Stimulated activated memory B cell treated with anti-CD40 and anti-IgM and Interleukin-4, amounts not matched to agents 10 μg/mL and 1 μg/mL and 100 μg/mL, for 72 hours (primary cell): Measurements from ENCODE around the gene SIGLEC11.
"Not testable (repeated sequence)": the region's sequence is repeated elsewhere in the genome, so short reads cannot be mapped to it uniquely, and the experiment has no call there.

Experiments used
- ATAC-seq: fragments of 150-1000 bp; cut with Tn5 transposase; 2 replicates; pipeline ENCODE4 v1.10.0; 2021
- H3K27ac Mint-ChIP-seq: one replicate; pipeline ENCODE4 v1.8.0; 2022; ENCODE audit warnings: mild to moderate bottlenecking, mixed read lengths
- H3K27me3 Mint-ChIP-seq: one replicate; pipeline ENCODE4 v1.8.0; 2022; ENCODE audit warnings: mixed read lengths
- H3K36me3 Mint-ChIP-seq: one replicate; pipeline ENCODE4 v1.8.0; 2022; ENCODE audit warnings: mixed read lengths
- H3K4me1 Mint-ChIP-seq: one replicate; pipeline ENCODE4 v1.8.0; 2022; ENCODE audit warnings: mixed read lengths
- H3K4me3 Mint-ChIP-seq: one replicate; pipeline ENCODE4 v1.8.0; 2022; ENCODE audit warnings: mild to moderate bottlenecking, moderate library complexity, mixed read lengths
- H3K9me3 Mint-ChIP-seq: one replicate; pipeline ENCODE4 v1.8.0; 2022; ENCODE audit warnings: mixed read lengths

The SIGLEC11 gene

GRCh38 chr19:49950590-49950948 lies 10.4 kb downstream of the SIGLEC11 start:
- H3K4me3 Mint-ChIP-seq, result no peak overlapping the region
- H3K36me3 Mint-ChIP-seq, result no peaks in the 10 kb centered on the region
- H3K4me1 Mint-ChIP-seq, result peaks cover 24% of the 10 kb centered on the region
- H3K9me3 Mint-ChIP-seq, result no peaks in the 10 kb centered on the region
- no peak overlapping the region for H3K27ac Mint-ChIP-seq
- H3K27me3 Mint-ChIP-seq, result peaks cover 79% of the 10 kb centered on the region
- ATAC-seq, result no peak

DNA sequence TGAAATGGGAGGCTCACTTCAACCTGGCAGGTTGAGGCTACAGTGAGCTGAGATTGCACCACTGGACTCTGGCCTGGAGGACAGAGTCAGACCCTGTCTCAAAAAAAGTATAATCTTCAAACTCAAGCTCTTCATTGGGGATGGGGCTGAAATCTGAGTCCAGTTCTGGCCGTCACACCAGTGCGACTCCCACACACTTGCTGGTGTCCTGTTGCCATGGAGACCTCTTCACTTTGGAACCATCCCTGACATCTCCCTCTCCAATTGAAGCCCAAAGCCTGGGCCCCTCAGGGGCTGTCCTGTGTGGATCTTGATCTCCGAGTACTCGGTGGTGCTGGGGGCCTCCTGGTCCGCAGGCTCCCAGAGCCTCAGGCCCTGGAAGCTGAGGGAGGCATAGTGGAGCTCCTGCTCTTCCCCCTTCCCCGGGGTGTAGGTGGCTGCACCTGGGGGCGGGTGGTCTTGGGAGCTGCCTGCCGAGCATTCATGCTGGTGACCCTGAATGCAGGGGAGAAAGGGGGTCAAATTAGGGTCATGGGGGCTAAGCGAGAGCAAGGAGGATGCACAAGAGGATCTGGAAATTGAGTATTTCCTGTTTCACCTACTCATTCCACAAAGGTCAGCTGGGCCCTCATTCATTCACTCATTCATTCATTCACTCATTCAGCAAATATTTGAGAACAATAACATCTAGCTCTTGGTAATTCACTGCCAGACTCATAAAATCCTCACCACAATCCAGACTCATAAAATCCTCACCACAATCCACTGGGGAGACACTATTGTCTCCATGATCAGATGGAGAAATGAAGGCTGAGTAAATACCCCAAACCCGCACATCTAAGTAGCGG lies 11.0 kb downstream of the SIGLEC11 start:
- no peak overlapping the region for H3K4me3 Mint-ChIP-seq
- no peaks in the 10 kb centered on the region for H3K36me3 Mint-ChIP-seq
- H3K27ac Mint-ChIP-seq, result no peak overlapping the region
- H3K27me3 Mint-ChIP-seq, result peaks cover 73% of the 10 kb centered on the region
- H3K4me1 Mint-ChIP-seq, result peaks cover 30% of the 10 kb centered on the region
- no peaks in the 10 kb centered on the region for H3K9me3 Mint-ChIP-seq
- ATAC-seq, result no peak

- Mint-ChIP-seq H3K36me3 (no peaks in the 10 kb centered on the region), H3K4me3 (no peak overlapping the region), H3K27ac (no peak overlapping the region), H3K4me1 (peaks cover 23% of the 10 kb centered on the region), H3K9me3 (peaks cover 3% of the 10 kb centered on the region), H3K27me3 (peaks cover 65% of the 10 kb centered on the region)
- no peak for ATAC-seq
Observed at GRCh38 chr19:49946415-49946814, 14.6 kb downstream of the SIGLEC11 start.

DNA sequence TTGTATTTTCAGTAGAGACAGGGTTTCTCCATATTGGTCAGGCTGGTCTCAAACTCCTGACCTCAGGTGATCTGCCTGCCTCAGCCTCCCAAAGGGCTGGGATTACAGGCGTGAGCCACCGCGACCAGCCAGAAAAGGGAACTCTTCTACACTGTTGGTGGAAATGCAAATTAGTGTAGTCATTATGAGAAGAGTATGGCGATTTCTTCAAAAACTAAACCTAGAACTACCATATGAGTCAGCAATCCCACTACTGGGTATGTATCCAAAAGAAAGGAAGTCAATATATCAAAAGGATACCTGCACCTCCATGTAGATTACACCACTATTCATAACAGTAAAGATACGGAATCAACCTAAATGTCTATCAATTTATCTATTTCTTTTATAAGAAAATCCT lies 16.4 kb downstream of the SIGLEC11 start:
- H3K9me3 Mint-ChIP-seq, H3K36me3 Mint-ChIP-seq, H3K27ac Mint-ChIP-seq, H3K4me3 Mint-ChIP-seq: not testable (repeated sequence)
- Mint-ChIP-seq H3K27me3 (peaks cover 58% of the 10 kb centered on the region), H3K4me1 (peaks cover 18% of the 10 kb centered on the region)
- peak; percentile 86 for ATAC-seq

- ATAC-seq, result no peak
- Mint-ChIP-seq H3K4me1 (peaks cover 28% of the 10 kb centered on the region), H3K36me3 (no peaks in the 10 kb centered on the region), H3K9me3 (peaks cover 3% of the 10 kb centered on the region), H3K27ac (no peak overlapping the region), H3K4me3 (no peak overlapping the region), H3K27me3 (peaks cover 27% of the 10 kb centered on the region)
Observed at GRCh38 chr19:49940482-49940791, 20.5 kb downstream of the SIGLEC11 start.

- Mint-ChIP-seq H3K27me3 (peaks cover 27% of the 10 kb centered on the region), H3K27ac (no peak overlapping the region), H3K36me3 (no peaks in the 10 kb centered on the region), H3K4me3 (no peak overlapping the region), H3K9me3 (peaks cover 3% of the 10 kb centered on the region), H3K4me1 (peaks cover 22% of the 10 kb centered on the region)
- no peak for ATAC-seq
Observed at GRCh38 chr19:49939721-49940481, 21.1 kb downstream of the SIGLEC11 start.

DNA sequence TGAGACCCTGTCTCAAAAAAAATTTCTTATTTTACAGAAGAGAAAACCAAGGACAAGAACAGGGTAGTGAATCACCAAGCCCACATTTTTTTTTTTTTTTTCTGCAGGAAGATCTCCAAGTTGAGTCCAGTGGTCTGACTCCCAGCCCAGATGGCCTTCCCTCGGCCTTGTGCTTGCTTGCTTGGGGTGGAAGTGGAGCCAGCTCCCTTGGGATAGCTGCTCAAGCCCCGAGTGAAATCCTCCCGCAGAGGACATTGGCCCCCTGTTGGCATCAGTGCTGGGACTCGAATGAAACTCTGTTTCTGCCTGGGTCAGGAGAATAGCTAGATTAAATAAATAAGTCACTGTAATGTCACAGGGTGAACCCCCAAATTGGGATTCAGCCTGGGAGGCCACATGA lies 22.3 kb downstream of the SIGLEC11 start:
- peaks cover 15% of the 10 kb centered on the region for H3K4me1 Mint-ChIP-seq
- no peak overlapping the region for H3K27ac Mint-ChIP-seq
- peaks cover 24% of the 10 kb centered on the region for H3K27me3 Mint-ChIP-seq
- no peaks in the 10 kb centered on the region for H3K9me3 Mint-ChIP-seq
- no peak for ATAC-seq
- H3K36me3 Mint-ChIP-seq, result peaks cover 2% of the 10 kb centered on the region
- no peak overlapping the region for H3K4me3 Mint-ChIP-seq

GRCh38 chr19:49937750-49938381 lies 23.1 kb downstream of the SIGLEC11 start:
- peak overlapping the region; percentile 44 for H3K4me3 Mint-ChIP-seq

DNA sequence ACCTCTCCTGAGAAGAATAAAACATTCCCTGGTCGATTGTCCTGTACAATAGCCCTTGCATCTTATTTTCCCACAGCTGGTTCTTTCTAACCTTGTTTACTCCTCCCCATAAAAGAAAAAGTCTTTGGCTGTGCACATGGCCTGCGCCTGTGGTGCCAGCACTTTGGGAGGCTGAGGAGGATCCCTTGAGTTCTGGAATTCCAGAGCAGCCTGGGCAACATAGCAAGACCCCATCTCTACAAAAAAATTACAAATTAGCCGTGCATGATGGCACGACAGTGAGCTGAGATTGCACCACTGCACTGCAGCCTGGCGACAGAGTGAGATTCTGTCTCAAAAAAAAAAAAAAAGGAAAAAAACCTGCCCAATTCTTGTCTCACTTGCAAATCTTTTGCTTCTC lies 24.4 kb downstream of the SIGLEC11 start:
- Mint-ChIP-seq H3K4me3 (no peak overlapping the region), H3K9me3 (peaks cover 3% of the 10 kb centered on the region), H3K36me3 (peaks cover 23% of the 10 kb centered on the region), H3K27ac (no peak overlapping the region), H3K27me3 (peaks cover 11% of the 10 kb centered on the region), H3K4me1 (peaks cover 26% of the 10 kb centered on the region)
- ATAC-seq, result no peak

More at GRCh38 chr19:49937750-49938381, 23.1 kb downstream of the SIGLEC11 start:
- ATAC-seq, result peak; percentile 77
- Mint-ChIP-seq H3K4me1 (peaks cover 18% of the 10 kb centered on the region), H3K9me3 (no peaks in the 10 kb centered on the region), H3K36me3 (peaks cover 10% of the 10 kb centered on the region), H3K27me3 (peaks cover 16% of the 10 kb centered on the region), H3K27ac (no peak overlapping the region)

- H3K4me3 Mint-ChIP-seq, result no peak overlapping the region
- ATAC-seq, result no peak
- H3K27ac Mint-ChIP-seq, result peak overlapping the region; percentile 7
- peaks cover 46% of the 10 kb centered on the region for H3K4me1 Mint-ChIP-seq
- H3K36me3 Mint-ChIP-seq, result peaks cover 50% of the 10 kb centered on the region
- H3K27me3 Mint-ChIP-seq, result no peaks in the 10 kb centered on the region
- peaks cover 8% of the 10 kb centered on the region for H3K9me3 Mint-ChIP-seq
Observed at GRCh38 chr19:49933643-49934042, 27.3 kb downstream of the SIGLEC11 start.

- no peak for ATAC-seq
- H3K27me3 Mint-ChIP-seq, result no peaks in the 10 kb centered on the region
- H3K4me1 Mint-ChIP-seq, result peaks cover 49% of the 10 kb centered on the region
- H3K4me3 Mint-ChIP-seq, result no peak overlapping the region
- no peak overlapping the region for H3K27ac Mint-ChIP-seq
- H3K36me3 Mint-ChIP-seq, result peaks cover 53% of the 10 kb centered on the region
- H3K9me3 Mint-ChIP-seq, result peaks cover 8% of the 10 kb centered on the region
Observed at GRCh38 chr19:49932731-49933131, 28.2 kb downstream of the SIGLEC11 start.

DNA sequence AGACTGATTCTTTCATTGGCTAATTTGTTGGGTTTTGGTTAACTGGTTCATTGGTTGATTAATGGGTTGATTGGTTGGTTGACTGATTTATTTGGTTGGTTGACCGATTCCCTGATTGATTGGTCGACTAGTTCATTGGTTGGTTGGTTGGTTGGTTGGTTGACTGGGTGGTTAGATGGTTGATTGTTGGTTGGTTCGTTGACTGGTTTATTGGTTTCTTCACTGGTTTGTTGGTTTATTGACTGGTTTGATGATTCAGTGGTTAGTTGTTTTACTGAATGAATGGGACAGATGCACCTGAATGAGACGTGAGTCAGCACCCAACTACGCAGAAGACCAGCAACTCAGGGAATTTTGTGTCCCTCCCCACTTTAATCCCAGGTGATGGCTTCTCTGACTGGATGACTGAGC lies 28.9 kb downstream of the SIGLEC11 start:
- peaks cover 48% of the 10 kb centered on the region for H3K4me1 Mint-ChIP-seq
- H3K27ac Mint-ChIP-seq, result no peak overlapping the region
- H3K27me3 Mint-ChIP-seq, result no peaks in the 10 kb centered on the region
- H3K4me3 Mint-ChIP-seq, result peak overlapping the region; percentile 22
- peaks cover 59% of the 10 kb centered on the region for H3K36me3 Mint-ChIP-seq
- peaks cover 8% of the 10 kb centered on the region for H3K9me3 Mint-ChIP-seq
- ATAC-seq, result no peak

DNA sequence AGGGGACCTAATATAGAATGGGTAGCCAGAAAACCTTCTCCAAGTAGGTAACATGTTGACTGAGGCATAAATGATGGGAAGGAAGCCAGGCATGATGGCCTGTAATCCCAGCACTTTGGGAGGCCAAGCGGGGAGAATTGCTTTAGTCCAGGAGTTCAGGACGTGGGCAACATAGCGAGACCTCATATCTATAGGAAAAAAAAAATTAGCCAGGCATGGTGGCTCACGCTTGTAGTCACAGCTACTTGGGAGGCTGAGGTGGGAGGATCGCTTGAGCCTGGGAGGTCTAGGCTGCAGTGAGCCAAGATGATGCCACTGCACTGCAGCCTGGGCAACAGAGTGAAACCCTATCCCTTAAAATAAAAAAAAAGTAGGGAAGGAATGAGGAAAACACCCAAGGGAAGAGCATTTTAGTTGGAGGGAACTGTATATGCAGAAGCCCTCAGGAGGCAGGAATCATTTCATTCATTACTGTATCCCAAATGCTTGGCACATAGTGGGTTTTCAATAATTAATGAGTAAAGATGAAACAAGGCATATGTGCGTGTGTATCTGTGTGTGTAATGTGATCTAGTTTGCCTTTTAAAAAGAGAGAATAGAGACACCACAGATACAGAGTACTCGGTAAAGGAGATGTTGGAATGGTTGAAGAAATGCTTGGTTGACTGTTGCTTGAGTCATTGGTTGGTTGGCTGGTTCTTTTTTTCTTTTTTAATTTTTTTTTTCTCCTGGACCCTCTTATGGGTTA lies 29.5 kb downstream of the SIGLEC11 start:
- no peak overlapping the region for H3K27ac Mint-ChIP-seq
- H3K4me1 Mint-ChIP-seq, result peaks cover 48% of the 10 kb centered on the region
- peaks cover 8% of the 10 kb centered on the region for H3K9me3 Mint-ChIP-seq
- H3K4me3 Mint-ChIP-seq, result peak overlapping the region; percentile 90
- ATAC-seq, result no peak
- peaks cover 62% of the 10 kb centered on the region for H3K36me3 Mint-ChIP-seq
- H3K27me3 Mint-ChIP-seq, result no peaks in the 10 kb centered on the region

DNA sequence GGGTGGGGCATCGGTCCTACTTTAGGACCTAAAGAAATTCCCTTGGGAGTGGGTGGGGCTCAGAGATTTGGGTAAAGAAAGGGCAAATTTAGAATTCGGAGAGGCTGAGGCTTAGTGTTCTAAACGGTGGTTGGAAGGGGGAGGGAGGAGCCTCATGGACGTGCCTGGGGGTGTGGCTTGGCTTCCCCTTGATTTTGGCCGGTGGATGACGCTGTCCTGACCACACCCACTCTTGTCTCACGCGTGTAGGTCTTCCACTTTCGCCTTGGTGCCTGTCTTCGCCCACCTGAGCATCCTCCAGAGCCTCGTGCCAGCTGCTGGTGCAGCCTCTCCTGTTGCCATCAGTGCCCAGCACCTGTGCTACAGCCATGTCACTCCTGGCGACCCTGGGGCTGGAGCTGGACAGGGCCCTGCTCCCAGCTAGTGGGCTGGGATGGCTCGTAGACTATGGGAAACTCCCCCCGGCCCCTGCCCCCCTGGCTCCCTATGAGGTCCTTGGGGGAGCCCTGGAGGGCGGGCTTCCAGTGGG lies 30.4 kb downstream of the SIGLEC11 start:
- peak overlapping the region; percentile 95 for H3K27ac Mint-ChIP-seq
- H3K9me3 Mint-ChIP-seq, result peaks cover 8% of the 10 kb centered on the region
- H3K4me3 Mint-ChIP-seq, result peak overlapping the region; percentile 90
- peaks cover 65% of the 10 kb centered on the region for H3K36me3 Mint-ChIP-seq
- peaks cover 53% of the 10 kb centered on the region for H3K4me1 Mint-ChIP-seq
- no peak for ATAC-seq
- no peaks in the 10 kb centered on the region for H3K27me3 Mint-ChIP-seq
